A673 (cell line): ENCODE results near the gene THADA.

Experiments used
- EZH2 ChIP-seq: fragments of 200-600 bp; sonication (generic); IDR thresholded peaks from 2 replicates; pipeline ENCODE4 v1.6.1; 2017; ENCODE audit warnings: borderline replicate concordance, low read depth, mild to moderate bottlenecking, mixed read lengths, antibody characterized with exemption, low read length; ENCODE audit not compliant: poor library complexity, severe bottlenecking
- TF ChIP-seq, protein P1 (sequence below): fragments of 300-800, 200-600 bp; sonication (generic); conservative IDR thresholded peaks from 2 replicates; pipeline ENCODE4 v1.5.1; 2017; ENCODE audit warnings: low read depth, mild to moderate bottlenecking, antibody characterized with exemption, low read length, moderate library complexity, mixed read lengths

DNA sequence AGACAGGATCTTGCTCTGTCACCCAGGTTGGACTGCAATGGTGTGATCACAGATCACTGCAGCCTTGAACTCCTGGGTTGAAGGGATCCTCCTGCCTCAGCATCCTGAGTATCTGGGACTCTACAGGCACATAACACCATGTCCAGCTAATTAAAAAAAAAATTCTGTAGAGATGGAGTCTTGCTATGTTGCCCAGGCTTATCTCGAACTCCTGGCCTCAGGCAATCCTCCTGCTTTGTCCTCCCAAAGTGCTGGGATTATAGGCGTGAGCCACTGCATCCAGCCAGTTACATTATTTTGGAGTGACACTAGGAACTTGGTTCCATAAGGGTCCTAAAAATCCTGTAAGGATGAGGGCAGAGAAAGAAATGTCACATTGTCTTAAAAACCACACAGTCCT is 280.4 kb downstream of the THADA start:
- TF ChIP-seq, protein P1, sequence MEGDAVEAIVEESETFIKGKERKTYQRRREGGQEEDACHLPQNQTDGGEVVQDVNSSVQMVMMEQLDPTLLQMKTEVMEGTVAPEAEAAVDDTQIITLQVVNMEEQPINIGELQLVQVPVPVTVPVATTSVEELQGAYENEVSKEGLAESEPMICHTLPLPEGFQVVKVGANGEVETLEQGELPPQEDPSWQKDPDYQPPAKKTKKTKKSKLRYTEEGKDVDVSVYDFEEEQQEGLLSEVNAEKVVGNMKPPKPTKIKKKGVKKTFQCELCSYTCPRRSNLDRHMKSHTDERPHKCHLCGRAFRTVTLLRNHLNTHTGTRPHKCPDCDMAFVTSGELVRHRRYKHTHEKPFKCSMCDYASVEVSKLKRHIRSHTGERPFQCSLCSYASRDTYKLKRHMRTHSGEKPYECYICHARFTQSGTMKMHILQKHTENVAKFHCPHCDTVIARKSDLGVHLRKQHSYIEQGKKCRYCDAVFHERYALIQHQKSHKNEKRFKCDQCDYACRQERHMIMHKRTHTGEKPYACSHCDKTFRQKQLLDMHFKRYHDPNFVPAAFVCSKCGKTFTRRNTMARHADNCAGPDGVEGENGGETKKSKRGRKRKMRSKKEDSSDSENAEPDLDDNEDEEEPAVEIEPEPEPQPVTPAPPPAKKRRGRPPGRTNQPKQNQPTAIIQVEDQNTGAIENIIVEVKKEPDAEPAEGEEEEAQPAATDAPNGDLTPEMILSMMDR = no peak
- TF ChIP-seq EZH2 = no peak
